KMS-11 (cell line): ENCODE data around the gene FOXN3.

Experiments used
- H2AFZ ChIP-seq: fragments of 200-600 bp; sonication (generic); 2 replicates; pipeline ENCODE4 v1.6.1; 2016; ENCODE audit warnings: antibody characterized with exemption, mixed run types, low read depth
- H3K27ac ChIP-seq: fragments of 200-600 bp; sonication (generic); 2 replicates; pipeline ENCODE4 v1.6.1; 2016; ENCODE audit warnings: mild to moderate bottlenecking, mixed run types
- H3K27me3 ChIP-seq: fragments of 200-600 bp; sonication (generic); 2 replicates; pipeline ENCODE4 v1.6.1; 2017; ENCODE audit warnings: mild to moderate bottlenecking, low read depth, mixed run types, moderate library complexity; ENCODE audit not compliant: insufficient read depth
- H3K36me3 ChIP-seq: fragments of 200-600 bp; sonication (generic); 2 replicates; pipeline ENCODE4 v1.6.1; 2017; ENCODE audit warnings: mild to moderate bottlenecking, mixed run types; ENCODE audit not compliant: insufficient read depth
- H3K4me1 ChIP-seq: fragments of 200-600 bp; sonication (generic); 2 replicates; pipeline ENCODE4 v1.6.1; 2016; ENCODE audit warnings: mild to moderate bottlenecking, low read depth, mixed run types; ENCODE audit not compliant: poor library complexity, severe bottlenecking
- H3K4me2 ChIP-seq: fragments of 200-600 bp; sonication (generic); 2 replicates; pipeline ENCODE4 v1.7.0; 2016; ENCODE audit warnings: mild to moderate bottlenecking, mixed run types
- H3K4me3 ChIP-seq: fragments of 200-600 bp; sonication (generic); IDR thresholded peaks from 2 replicates; pipeline ENCODE4 v1.6.1; 2017; ENCODE audit warnings: low read depth, low read length, mixed read lengths; ENCODE audit not compliant: insufficient read depth
- H3K79me2 ChIP-seq: fragments of 200-600 bp; sonication (generic); 2 replicates; pipeline ENCODE4 v1.6.1; 2016; ENCODE audit warnings: low read depth, mixed run types; ENCODE audit not compliant: insufficient read depth
- H3K9ac ChIP-seq: fragments of 200-600 bp; sonication (generic); 2 replicates; pipeline ENCODE4 v1.6.1; 2016; ENCODE audit warnings: mild to moderate bottlenecking, mixed run types
- H4K20me1 ChIP-seq: fragments of 200-600 bp; sonication (generic); 2 replicates; pipeline ENCODE4 v1.6.1; 2016; ENCODE audit warnings: mild to moderate bottlenecking, mixed run types; ENCODE audit not compliant: insufficient read depth
- CTCF ChIP-seq: fragments of 200-600 bp; sonication (generic); conservative IDR thresholded peaks from 2 replicates; pipeline ENCODE4 v1.6.1; 2017; ENCODE audit warnings: low read depth, mild to moderate bottlenecking, antibody characterized with exemption, low read length, moderate library complexity, mixed read lengths

The FOXN3 gene

GRCh38 chr14:89377544-89377943, 39.5 kb downstream of the FOXN3 start:
- Histone ChIP-seq H3K9ac (no peak overlapping the region), H3K4me1 (no peaks in the 10 kb centered on the region), H3K79me2 (no peaks in the 10 kb centered on the region), H3K36me3 (no peaks in the 10 kb centered on the region), H3K27me3 (no peaks in the 10 kb centered on the region), H3K4me2 (no peak overlapping the region), H2AFZ (no peak overlapping the region), H3K4me3 (no peak overlapping the region), H4K20me1 (no peaks in the 10 kb centered on the region), H3K27ac (no peak overlapping the region)
- TF ChIP-seq CTCF = no peak

- no peaks in the 10 kb centered on the region for H3K79me2 ChIP-seq
- no peaks in the 10 kb centered on the region for H4K20me1 ChIP-seq
- H3K27me3 ChIP-seq = no peaks in the 10 kb centered on the region
- no peak overlapping the region for H3K4me2 ChIP-seq
- no peak overlapping the region for H2AFZ ChIP-seq
- H3K27ac ChIP-seq = no peak overlapping the region
- TF ChIP-seq CTCF = no peak
- no peaks in the 10 kb centered on the region for H3K36me3 ChIP-seq
- no peak overlapping the region for H3K4me3 ChIP-seq
- H3K4me1 ChIP-seq = no peaks in the 10 kb centered on the region
- no peak overlapping the region for H3K9ac ChIP-seq
Measured at GRCh38 chr14:89374908-89375307, 42.1 kb downstream of the FOXN3 start.

GRCh38 chr14:89373185-89373584, 43.8 kb downstream of the FOXN3 start:
- H3K27ac ChIP-seq = no peak overlapping the region
- H3K27me3 ChIP-seq = no peaks in the 10 kb centered on the region
- no peaks in the 10 kb centered on the region for H4K20me1 ChIP-seq
- TF ChIP-seq CTCF = no peak
- no peak overlapping the region for H2AFZ ChIP-seq
- no peak overlapping the region for H3K4me2 ChIP-seq
- H3K4me1 ChIP-seq = no peaks in the 10 kb centered on the region
- no peaks in the 10 kb centered on the region for H3K79me2 ChIP-seq
- H3K9ac ChIP-seq = no peak overlapping the region
- H3K36me3 ChIP-seq = no peaks in the 10 kb centered on the region
- no peak overlapping the region for H3K4me3 ChIP-seq

GRCh38 chr14:89372512-89372883, 44.5 kb downstream of the FOXN3 start:
- Histone ChIP-seq H2AFZ (no peak overlapping the region), H4K20me1 (no peaks in the 10 kb centered on the region), H3K27me3 (no peaks in the 10 kb centered on the region), H3K4me3 (no peak overlapping the region), H3K79me2 (no peaks in the 10 kb centered on the region), H3K27ac (no peak overlapping the region), H3K36me3 (no peaks in the 10 kb centered on the region), H3K4me2 (no peak overlapping the region), H3K4me1 (no peaks in the 10 kb centered on the region), H3K9ac (no peak overlapping the region)
- no peak for TF ChIP-seq CTCF
